GM21390 (cell line): ENCODE data around the gene RAD51B.
"Not testable (repeated sequence)": the region's sequence is repeated elsewhere in the genome, so short reads cannot be mapped to it uniquely, and the experiment has no call there.

Experiments
- ATAC-seq: cut with Tn5 transposase; IDR thresholded peaks from one replicate; pipeline ENCODE4 v1.9.1; 2021; ENCODE audit not compliant: unreplicated experiment

RAD51B gene

GRCh38 chr14:68016255-68016914 lies 196.8 kb downstream of the RAD51B start:
- ATAC-seq: no peak

- ATAC-seq: no peak
These were observed 199.0 kb downstream of the RAD51B start for GRCh38 chr14:68018598-68018997.

GRCh38 chr14:68020493-68020892 lies 200.9 kb downstream of the RAD51B start:
- no peak for ATAC-seq

GRCh38 chr14:68020999-68021663 lies 201.6 kb downstream of the RAD51B start:
- no peak for ATAC-seq

DNA sequence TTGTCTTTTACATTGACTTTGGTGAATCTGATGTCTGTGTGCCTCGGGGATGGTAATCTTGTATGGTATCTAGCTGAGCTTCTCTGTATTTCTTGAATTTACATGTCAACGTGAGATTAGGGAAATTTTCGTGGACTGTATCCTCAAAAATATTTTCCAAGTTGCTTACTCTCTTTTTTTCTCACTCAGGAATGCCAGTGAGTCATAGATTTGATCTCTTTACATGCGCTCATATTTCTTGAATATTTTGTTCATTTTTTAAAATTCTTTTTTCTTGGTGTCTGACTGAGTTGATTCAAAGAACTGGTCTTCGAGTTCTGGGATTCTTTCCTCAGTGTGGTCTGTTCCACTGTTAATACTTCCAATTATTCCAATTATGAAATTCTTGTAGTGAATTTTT lies 207.7 kb downstream of the RAD51B start:
- no peak for ATAC-seq

DNA sequence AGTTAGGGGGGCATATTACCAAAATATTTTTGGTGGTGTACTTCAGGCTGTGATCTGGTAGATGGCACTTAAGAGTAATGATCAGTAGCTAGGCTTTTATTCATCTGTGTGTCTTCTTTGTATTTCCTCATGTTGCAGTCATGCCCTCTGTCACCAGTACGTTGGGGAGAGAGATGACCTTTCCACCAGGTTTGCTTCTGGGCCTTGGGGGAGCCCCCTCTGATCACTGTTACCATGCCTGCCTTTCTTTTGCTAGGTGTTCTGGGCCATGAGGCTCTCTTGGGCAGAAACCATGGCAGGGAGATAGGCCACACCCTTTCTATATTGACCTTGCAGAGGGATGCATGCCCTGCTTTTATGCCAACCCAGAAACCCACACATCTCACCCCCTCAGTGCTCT lies 208.5 kb downstream of the RAD51B start:
- no peak for ATAC-seq

DNA sequence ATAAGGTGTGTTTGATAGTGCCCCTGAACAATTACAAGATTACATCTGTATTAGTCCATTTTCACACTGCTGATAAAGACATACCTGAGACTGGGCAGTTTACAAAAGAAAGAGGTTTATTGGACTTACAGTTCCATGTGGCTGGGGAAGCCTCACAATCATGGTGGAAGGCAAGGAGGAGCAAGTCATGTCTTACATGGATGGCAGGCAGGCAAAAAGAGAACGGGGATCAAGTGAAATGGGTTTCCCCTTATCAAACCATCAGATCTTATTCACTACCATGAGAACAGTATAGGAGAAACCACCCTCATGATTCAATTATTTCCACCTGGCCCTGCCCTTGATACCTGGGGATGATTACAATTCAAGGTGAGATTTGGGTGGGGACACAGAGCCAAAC lies 211.4 kb downstream of the RAD51B start:
- not testable (repeated sequence) for ATAC-seq

DNA sequence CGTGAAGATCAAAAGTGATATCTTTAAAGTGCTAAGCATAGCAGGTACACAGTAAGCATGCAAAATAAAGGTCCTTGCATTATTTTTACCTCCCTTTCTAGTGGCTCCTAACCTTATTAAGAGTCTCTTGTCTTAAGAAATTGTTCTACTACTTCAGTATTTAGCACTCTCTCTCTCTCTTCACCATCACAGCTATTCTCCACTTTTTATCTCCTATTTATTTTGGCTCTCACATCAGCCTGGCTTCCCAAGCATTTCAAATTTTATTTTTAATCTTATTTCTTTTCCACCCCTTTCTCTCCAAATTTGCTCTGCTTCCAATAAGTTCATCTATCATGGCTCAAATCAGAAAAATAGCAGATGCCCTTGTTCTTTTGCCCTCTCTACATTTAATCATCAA lies 212.6 kb downstream of the RAD51B start:
- ATAC-seq: no peak

GRCh38 chr14:68033336-68033932 lies 213.9 kb downstream of the RAD51B start:
- ATAC-seq: no peak

DNA sequence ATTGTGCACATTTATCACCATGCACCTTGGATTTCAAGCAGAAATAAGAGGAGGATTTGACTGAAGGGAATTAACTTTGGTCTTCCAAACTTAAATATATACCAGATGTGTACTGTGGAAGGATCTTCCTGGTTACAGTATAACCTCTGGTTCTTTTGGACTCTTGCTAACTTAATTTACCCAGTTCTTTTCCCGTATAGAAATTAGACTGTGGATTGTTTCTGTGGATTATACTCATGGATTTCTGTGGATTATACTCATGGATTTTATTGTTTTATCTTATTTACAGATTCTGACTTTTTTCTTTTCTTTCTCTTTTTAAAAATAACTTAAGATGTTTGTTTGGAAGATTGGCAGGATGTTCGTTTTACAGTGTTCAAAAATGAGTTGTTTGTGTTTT lies 215.3 kb downstream of the RAD51B start:
- no peak for ATAC-seq

GRCh38 chr14:68036202-68036601 lies 216.6 kb downstream of the RAD51B start:
- no peak for ATAC-seq

DNA sequence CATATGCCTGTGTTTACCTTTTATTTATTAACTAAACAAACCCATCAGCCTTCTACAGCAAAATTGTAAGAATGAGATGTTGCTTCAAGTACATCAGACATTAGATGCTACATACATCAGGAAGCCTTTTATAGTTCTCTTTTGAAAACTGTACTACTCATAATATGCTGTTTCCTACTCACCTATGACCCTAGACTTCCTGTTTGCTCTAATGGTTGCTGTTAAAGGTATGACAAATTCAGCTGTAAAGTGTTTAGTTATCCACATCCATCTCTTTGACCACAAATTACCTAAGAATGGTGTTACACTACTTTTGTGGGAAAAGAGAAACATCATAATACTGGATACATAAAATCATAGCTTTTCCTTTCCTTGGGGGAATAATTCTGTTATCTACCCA lies 220.0 kb downstream of the RAD51B start:
- ATAC-seq: no peak

DNA sequence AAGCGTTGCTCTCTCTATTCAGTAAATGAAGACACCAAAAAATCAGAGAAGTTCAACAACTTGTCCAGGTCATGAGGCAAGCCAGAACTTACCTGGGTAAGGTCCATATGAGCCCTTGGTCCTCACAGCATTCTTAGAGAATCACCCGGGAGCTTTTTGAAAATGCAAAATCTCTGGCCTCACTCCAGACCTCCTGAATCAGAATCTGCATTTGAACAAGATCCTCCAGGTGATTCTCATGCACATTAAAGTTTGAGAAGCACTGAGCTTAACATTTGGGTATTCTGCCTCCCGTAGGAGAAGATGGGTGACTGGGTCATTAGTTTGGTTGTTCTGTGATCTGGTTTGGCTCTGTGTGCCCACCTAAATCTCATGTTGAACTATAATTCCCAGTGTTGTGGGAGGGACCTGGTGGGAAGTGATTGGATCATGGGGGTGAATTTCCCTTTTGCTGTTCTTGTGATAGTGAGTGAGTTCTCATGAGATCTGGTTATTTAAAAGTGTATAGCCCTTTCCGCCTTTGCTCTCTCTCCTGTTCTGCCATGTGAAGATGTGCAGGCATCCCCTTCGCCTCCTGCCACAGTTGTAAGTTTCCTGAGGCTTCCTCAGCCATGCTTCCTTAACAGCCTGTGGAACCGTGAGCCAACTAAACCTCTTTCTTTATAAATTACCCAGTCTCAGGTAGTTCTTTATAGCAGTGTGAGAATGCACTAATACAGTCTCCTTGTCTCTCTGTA lies 221.2 kb downstream of the RAD51B start:
- no peak for ATAC-seq

- no peak for ATAC-seq
These were observed 222.3 kb downstream of the RAD51B start for GRCh38 chr14:68041876-68042354.

DNA sequence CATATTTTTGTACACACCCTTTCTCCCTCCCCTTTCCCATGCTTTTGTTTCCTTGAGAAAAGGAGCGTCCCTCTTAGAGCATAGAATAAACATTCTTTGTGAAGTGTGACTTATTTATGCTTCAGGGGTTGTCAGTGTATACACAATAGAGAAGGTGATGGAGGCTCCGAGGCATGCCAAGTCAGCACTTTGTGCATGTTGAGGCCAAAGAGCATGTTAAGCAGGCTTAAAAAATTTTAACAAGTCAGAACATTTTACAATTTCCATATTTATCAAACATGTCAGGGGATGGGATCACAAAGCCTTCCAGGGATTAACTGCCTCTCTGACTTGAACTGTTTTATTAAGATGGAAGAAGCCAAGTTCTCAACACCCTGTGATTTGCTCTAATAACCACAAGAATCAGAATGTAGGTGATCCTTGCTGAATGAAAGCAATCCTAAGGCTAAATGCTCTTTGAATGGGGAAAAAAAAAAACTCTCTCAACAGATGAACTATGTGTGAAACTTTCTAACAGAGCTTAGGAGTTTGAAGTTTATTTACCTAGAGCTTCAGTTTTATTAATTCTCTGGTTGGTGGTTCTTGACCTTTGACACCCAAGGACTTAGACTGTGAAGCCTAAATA lies 223.1 kb downstream of the RAD51B start:
- ATAC-seq: no peak

DNA sequence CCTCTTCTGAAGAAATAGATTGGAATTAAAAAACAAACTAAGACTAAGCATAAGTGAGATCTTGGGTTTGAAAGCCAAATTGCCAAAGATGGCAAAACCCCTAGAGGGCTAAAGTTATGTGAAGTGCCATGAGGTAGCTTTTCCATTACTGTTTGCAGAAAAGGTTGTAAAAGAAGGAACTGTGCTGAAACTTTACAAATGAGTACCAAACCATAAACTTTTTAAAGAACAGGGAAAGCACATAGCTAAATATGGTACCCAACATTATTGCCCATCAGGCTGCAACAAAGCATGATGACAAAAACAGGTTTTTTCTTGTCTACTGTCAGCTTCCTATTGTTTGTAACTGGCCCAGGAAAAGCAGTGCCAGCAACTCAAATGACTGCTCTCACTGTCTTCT lies 224.2 kb downstream of the RAD51B start:
- no peak for ATAC-seq

DNA sequence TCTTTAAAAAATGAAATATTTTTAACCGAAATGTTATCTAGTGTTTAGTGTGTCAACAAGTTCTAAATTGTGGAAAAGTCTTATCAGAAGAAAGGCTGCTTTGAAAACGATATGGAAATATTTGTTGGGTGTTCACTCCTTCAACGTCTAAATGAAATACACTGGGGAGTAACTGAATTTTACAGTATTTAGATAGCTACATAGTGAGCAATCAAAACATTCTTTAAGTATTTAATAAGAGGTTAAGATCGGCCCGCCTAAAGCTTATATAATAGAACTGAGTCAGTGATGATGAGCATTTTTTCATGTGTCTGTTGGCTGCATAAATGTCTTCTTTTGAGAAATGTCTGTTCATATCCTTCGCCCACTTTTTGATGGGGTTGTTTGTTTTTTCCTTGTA lies 228.3 kb downstream of the RAD51B start:
- ATAC-seq: no peak

DNA sequence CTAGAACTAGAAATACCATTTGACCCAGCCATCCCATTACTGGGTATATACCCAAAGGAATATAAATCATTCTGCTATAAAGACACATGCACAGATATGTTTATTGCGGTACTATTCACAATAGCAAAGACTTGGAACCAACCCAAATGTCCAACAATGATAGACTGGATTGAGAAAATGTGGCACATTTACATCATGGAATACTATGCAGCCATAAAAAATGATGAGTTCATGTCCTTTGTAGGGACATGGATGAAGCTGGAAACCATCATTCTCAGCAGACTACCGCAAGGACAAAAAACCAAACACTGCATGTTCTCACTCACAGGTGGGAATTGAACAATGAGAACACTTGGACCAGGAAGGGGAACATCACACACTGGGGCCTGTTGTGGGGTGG lies 229.2 kb downstream of the RAD51B start:
- not testable (repeated sequence) for ATAC-seq

DNA sequence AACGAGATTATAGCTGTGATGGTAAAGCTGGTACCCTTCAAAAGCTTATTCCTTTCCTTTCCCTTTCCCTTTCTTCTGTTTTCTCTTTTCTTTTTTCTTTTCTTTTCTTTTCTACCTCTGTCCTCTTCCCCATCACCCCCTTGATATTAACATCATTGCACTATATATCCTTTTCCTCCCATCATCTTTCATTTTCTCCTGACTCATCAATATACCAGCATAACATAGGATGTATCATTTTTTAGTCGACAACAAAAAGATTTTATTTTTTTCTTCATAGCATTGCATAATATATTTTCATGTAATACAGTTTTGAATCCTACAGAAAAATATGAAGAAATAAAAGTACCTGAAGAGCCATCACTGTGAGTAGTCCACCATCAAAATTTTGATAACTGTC lies 230.6 kb downstream of the RAD51B start:
- ATAC-seq: no peak

DNA sequence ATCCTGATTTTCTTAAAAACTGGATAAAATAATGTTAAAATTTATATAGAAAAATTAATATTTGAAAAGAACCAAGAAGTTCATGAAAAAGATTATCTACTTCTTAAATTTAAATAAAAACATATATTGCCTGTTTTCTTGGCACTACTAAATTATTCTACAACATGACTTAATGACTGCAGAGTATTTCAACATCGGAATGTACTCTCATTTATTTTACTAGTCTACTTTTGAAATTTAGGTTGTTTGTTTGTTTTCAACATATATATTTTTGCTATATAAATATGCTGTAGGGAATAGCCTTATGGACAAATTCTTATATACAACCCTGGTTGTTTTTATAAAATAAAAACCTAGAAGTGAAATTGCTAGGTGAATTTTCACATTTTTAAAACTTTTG lies 231.6 kb downstream of the RAD51B start:
- no peak for ATAC-seq

GRCh38 chr14:68060198-68060597 lies 240.6 kb downstream of the RAD51B start:
- no peak for ATAC-seq
